HepG2 (cell line): ENCODE data around the gene LTA4H. TPM values are rescaled to one million over a fixed set of nuclear protein-coding genes. Genes with fewer than 3 reads are reported as not detected.

ENCODE experiments used
- FOXA1 ChIP-seq, 2 experiments: fragments of 450-650 bp in 1 of 2; sonication (generic) in 1 of 2; formaldehyde crosslinking in 1 of 2; IDR thresholded peaks; 2 replicates each; pipeline versions ENCODE4 v1.4.0 to v1.6.1; 2016 to 2020; ENCODE audit warnings: missing genetic modification reagents in 1 of 2
- GFI1 ChIP-seq: sonication (generic); formaldehyde crosslinking; IDR thresholded peaks from 2 replicates; pipeline ENCODE4 v1.5.0; 2020; ENCODE audit warnings: missing genetic modification reagents, mild to moderate bottlenecking, borderline replicate concordance
- HNRNPH1 ChIP-seq: fragments of 200-400 bp; formaldehyde crosslinking; optimal IDR thresholded peaks from 2 replicates; pipeline ENCODE3; 2017; ENCODE audit warnings: mild to moderate bottlenecking, low read depth, low read length
- MXI1 ChIP-seq: IDR thresholded peaks from 3 replicates; pipeline ENCODE4 v1.6.1; 2012; ENCODE audit warnings: low read depth, low read length, inconsistent platforms, borderline replicate concordance
- ZFP36L2 ChIP-seq: sonication (generic); formaldehyde crosslinking; IDR thresholded peaks from 2 replicates; pipeline ENCODE4 v1.4.0; 2020; ENCODE audit warnings: missing genetic modification reagents
- ZNF605 ChIP-seq: sonication (generic); formaldehyde crosslinking; IDR thresholded peaks from 2 replicates; pipeline ENCODE4 v1.8.0; 2022; ENCODE audit warnings: mild to moderate bottlenecking, missing genetic modification reagents
- polyA plus RNA-seq, 8 experiments: library from polyadenylated mRNA; depleted of rRNA in 3 of 8; stranded (reverse) in 7 of 8; unstranded in 1 of 8; fragments of >200 nt; fragmentation: Illumina TruSeq in 4 of 8; extraction: Trizol in 4 of 8; gene quantifications; 2 replicates each; pipeline versions ENCODE4 v1.2.1 to v1.2.3, GENCODE V29; 2011 to 2016; ENCODE audit warnings: low read depth in 4 of 8, missing spikeins in 1 of 8, mixed read lengths in 1 of 8; ENCODE audit not compliant: insufficient read depth in 1 of 8
- total RNA-seq, 5 experiments: library from RNA; depleted of rRNA; stranded (reverse); fragments of >200 nt; fragmentation: Illumina TruSeq; extraction: Trizol; gene quantifications; 2 replicates each; pipeline ENCODE4 v1.2.3, GENCODE V29; 2016; ENCODE audit warnings: low read depth in 1 of 5
- TF ChIP-seq, protein P1 (sequence below): sonication (generic); formaldehyde crosslinking; IDR thresholded peaks from 2 replicates; pipeline ENCODE4 v1.4.0; 2020; ENCODE audit warnings: mild to moderate bottlenecking, missing genetic modification reagents, borderline replicate concordance
- TF ChIP-seq, protein P2 (sequence below): sonication (generic); formaldehyde crosslinking; IDR thresholded peaks from 2 replicates; pipeline ENCODE4 v1.4.0; 2020; ENCODE audit warnings: missing genetic modification reagents
- TF ChIP-seq, protein P3 (sequence below): sonication (generic); formaldehyde crosslinking; IDR thresholded peaks from 2 replicates; pipeline ENCODE4 v1.5.0; 2020; ENCODE audit warnings: mild to moderate bottlenecking, missing genetic modification reagents, moderate library complexity
- TF ChIP-seq, protein P4 (sequence below): sonication (generic); formaldehyde crosslinking; conservative IDR thresholded peaks from 2 replicates; pipeline ENCODE4 v1.4.0; 2020; ENCODE audit warnings: mild to moderate bottlenecking, missing genetic modification reagents, moderate library complexity
- TF ChIP-seq, protein P5 (sequence below): IDR thresholded peaks from 2 replicates; pipeline ENCODE4 v1.4.0; 2020; ENCODE audit warnings: mild to moderate bottlenecking, missing genetic modification reagents

Gene LTA4H
- total and polyA plus RNA-seq, 2 of the 13 experiments (the other 11 are each of a cell fraction or from before 2014, with no cell fraction given): 87.5 to 90.4 TPM

DNA sequence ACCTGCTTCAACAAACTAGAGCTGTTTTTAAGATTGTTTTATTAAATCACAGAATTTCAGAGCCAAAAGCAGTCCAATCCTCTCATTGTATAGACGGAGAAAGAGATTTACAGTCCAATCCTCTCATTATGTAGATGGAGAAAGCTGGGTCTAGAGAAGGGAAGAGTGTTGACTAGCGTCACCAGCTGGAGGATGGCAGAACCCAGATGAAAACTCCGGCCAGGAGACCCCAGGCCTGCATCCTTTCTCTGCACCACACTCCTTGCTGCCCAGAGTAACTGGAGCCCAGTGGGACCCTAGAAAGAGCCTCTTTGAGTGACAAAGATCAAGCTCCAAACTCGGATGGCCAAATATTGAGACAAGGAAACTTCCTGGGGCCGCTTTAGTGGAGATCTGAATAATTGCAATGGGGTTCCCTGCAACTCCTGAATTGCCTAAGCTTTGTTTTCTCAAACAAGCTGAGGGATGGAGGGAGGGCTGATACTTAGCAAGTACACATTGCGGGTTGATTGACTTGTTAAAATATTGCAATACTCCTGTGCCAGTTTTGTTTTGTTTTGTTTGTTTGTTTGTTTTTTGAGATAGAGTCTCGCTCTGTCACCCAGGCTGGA, 79.7 kb downstream of the LTA4H start (continued):
- TF ChIP-seq, protein P1, sequence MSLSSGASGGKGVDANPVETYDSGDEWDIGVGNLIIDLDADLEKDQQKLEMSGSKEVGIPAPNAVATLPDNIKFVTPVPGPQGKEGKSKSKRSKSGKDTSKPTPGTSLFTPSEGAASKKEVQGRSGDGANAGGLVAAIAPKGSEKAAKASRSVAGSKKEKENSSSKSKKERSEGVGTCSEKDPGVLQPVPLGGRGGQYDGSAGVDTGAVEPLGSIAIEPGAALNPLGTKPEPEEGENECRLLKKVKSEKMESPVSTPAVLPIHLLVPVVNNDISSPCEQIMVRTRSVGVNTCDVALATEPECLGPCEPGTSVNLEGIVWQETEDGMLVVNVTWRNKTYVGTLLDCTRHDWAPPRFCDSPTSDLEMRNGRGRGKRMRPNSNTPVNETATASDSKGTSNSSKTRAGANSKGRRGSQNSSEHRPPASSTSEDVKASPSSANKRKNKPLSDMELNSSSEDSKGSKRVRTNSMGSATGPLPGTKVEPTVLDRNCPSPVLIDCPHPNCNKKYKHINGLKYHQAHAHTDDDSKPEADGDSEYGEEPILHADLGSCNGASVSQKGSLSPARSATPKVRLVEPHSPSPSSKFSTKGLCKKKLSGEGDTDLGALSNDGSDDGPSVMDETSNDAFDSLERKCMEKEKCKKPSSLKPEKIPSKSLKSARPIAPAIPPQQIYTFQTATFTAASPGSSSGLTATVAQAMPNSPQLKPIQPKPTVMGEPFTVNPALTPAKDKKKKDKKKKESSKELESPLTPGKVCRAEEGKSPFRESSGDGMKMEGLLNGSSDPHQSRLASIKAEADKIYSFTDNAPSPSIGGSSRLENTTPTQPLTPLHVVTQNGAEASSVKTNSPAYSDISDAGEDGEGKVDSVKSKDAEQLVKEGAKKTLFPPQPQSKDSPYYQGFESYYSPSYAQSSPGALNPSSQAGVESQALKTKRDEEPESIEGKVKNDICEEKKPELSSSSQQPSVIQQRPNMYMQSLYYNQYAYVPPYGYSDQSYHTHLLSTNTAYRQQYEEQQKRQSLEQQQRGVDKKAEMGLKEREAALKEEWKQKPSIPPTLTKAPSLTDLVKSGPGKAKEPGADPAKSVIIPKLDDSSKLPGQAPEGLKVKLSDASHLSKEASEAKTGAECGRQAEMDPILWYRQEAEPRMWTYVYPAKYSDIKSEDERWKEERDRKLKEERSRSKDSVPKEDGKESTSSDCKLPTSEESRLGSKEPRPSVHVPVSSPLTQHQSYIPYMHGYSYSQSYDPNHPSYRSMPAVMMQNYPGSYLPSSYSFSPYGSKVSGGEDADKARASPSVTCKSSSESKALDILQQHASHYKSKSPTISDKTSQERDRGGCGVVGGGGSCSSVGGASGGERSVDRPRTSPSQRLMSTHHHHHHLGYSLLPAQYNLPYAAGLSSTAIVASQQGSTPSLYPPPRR (CRISPR knock-in tag): peak; percentile 52; the same call in 1 of the 2 replicates
- TF ChIP-seq ZNF605 (peak; percentile 36; the same call in 1 of the 2 replicates), FOXA1 (IDR thresholded peaks at IDR 0.05) (no peak), FOXA1 (CRISPR knock-in tag; IDR thresholded peaks at IDR 0.05) (0 out of 2 replicates have a peak, but pooled peaks have one; percentile 8), HNRNPH1 (no peak), ZFP36L2 (CRISPR knock-in tag) (no peak), MXI1 (no peak), GFI1 (0 out of 2 replicates have a peak, but pooled peaks have one; percentile 29)
- TF ChIP-seq, protein P2, sequence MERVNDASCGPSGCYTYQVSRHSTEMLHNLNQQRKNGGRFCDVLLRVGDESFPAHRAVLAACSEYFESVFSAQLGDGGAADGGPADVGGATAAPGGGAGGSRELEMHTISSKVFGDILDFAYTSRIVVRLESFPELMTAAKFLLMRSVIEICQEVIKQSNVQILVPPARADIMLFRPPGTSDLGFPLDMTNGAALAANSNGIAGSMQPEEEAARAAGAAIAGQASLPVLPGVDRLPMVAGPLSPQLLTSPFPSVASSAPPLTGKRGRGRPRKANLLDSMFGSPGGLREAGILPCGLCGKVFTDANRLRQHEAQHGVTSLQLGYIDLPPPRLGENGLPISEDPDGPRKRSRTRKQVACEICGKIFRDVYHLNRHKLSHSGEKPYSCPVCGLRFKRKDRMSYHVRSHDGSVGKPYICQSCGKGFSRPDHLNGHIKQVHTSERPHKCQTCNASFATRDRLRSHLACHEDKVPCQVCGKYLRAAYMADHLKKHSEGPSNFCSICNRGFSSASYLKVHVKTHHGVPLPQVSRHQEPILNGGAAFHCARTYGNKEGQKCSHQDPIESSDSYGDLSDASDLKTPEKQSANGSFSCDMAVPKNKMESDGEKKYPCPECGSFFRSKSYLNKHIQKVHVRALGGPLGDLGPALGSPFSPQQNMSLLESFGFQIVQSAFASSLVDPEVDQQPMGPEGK (CRISPR knock-in tag): 0 out of 2 replicates have a peak, but pooled peaks have one; percentile 16
- TF ChIP-seq, protein P3, sequence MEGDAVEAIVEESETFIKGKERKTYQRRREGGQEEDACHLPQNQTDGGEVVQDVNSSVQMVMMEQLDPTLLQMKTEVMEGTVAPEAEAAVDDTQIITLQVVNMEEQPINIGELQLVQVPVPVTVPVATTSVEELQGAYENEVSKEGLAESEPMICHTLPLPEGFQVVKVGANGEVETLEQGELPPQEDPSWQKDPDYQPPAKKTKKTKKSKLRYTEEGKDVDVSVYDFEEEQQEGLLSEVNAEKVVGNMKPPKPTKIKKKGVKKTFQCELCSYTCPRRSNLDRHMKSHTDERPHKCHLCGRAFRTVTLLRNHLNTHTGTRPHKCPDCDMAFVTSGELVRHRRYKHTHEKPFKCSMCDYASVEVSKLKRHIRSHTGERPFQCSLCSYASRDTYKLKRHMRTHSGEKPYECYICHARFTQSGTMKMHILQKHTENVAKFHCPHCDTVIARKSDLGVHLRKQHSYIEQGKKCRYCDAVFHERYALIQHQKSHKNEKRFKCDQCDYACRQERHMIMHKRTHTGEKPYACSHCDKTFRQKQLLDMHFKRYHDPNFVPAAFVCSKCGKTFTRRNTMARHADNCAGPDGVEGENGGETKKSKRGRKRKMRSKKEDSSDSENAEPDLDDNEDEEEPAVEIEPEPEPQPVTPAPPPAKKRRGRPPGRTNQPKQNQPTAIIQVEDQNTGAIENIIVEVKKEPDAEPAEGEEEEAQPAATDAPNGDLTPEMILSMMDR (CRISPR knock-in tag): 0 out of 2 replicates have a peak, but pooled peaks have one; percentile 14
- TF ChIP-seq, protein P4, sequence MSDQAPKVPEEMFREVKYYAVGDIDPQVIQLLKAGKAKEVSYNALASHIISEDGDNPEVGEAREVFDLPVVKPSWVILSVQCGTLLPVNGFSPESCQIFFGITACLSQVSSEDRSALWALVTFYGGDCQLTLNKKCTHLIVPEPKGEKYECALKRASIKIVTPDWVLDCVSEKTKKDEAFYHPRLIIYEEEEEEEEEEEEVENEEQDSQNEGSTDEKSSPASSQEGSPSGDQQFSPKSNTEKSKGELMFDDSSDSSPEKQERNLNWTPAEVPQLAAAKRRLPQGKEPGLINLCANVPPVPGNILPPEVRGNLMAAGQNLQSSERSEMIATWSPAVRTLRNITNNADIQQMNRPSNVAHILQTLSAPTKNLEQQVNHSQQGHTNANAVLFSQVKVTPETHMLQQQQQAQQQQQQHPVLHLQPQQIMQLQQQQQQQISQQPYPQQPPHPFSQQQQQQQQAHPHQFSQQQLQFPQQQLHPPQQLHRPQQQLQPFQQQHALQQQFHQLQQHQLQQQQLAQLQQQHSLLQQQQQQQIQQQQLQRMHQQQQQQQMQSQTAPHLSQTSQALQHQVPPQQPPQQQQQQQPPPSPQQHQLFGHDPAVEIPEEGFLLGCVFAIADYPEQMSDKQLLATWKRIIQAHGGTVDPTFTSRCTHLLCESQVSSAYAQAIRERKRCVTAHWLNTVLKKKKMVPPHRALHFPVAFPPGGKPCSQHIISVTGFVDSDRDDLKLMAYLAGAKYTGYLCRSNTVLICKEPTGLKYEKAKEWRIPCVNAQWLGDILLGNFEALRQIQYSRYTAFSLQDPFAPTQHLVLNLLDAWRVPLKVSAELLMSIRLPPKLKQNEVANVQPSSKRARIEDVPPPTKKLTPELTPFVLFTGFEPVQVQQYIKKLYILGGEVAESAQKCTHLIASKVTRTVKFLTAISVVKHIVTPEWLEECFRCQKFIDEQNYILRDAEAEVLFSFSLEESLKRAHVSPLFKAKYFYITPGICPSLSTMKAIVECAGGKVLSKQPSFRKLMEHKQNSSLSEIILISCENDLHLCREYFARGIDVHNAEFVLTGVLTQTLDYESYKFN (CRISPR knock-in tag): peak; percentile 61
- TF ChIP-seq, protein P5, sequence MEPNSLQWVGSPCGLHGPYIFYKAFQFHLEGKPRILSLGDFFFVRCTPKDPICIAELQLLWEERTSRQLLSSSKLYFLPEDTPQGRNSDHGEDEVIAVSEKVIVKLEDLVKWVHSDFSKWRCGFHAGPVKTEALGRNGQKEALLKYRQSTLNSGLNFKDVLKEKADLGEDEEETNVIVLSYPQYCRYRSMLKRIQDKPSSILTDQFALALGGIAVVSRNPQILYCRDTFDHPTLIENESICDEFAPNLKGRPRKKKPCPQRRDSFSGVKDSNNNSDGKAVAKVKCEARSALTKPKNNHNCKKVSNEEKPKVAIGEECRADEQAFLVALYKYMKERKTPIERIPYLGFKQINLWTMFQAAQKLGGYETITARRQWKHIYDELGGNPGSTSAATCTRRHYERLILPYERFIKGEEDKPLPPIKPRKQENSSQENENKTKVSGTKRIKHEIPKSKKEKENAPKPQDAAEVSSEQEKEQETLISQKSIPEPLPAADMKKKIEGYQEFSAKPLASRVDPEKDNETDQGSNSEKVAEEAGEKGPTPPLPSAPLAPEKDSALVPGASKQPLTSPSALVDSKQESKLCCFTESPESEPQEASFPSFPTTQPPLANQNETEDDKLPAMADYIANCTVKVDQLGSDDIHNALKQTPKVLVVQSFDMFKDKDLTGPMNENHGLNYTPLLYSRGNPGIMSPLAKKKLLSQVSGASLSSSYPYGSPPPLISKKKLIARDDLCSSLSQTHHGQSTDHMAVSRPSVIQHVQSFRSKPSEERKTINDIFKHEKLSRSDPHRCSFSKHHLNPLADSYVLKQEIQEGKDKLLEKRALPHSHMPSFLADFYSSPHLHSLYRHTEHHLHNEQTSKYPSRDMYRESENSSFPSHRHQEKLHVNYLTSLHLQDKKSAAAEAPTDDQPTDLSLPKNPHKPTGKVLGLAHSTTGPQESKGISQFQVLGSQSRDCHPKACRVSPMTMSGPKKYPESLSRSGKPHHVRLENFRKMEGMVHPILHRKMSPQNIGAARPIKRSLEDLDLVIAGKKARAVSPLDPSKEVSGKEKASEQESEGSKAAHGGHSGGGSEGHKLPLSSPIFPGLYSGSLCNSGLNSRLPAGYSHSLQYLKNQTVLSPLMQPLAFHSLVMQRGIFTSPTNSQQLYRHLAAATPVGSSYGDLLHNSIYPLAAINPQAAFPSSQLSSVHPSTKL (CRISPR knock-in tag): peak; percentile 39; the same call in 1 of the 2 replicates
